Jurkat, Clone E6-1 (cell line): ENCODE results near the gene SH3PXD2B.
"Not testable (repeated sequence)": the region's sequence is repeated elsewhere in the genome, so short reads cannot be mapped to it uniquely, and the experiment has no call there.

ENCODE experiments used
- DNase-seq: peaks from one replicate; pipeline ENCODE4 v3.0.0-alpha.2; 2011; ENCODE audit warnings: low read depth, low spot score
- H3K4me3 ChIP-seq: 2 replicates; pipeline ENCODE4 v1.5.1; 2011; ENCODE audit warnings: mild to moderate bottlenecking, low read length, control low read depth, moderate library complexity

The SH3PXD2B gene

DNA sequence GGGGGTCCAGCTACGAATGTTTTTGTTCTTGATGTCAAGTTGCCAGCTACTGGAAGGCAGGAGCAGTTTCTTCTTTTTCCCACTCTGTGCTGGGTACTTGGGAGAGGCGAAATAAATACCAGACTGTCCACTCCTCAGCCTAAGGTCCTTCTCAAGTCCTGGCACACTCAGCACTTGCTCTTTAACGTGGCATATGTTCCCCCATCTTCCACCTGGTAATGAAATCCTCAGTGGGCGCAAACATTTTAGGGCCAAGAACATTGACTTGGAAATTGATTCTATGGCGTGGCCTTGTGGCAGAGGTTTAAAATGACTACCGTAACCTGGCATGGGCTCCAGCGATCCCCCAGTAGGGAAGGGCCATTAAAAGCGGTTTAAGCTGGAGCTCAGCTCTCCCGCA lies 119.7 kb downstream of the SH3PXD2B start:
- DNase-seq, result no peak
- no peak overlapping the region for H3K4me3 ChIP-seq

DNA sequence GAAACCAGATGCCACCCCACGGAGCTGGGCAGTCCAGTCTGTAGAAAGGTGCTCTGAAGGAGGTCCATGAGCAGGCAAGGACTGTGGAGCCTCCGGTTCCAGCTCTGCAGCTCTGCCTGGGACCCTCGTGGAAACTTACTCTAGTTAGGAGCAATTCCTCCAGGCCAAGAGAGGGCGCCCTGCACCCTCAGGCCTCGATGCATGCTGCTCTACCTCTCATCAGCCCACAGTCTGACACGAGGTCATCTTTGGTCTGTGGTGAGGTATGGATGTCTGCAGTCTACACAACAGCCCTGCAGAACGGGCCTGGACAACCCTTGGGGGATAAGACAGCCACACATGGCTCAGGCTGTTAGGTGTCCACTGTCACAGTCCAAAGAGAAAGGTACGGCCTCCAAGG lies 120.1 kb downstream of the SH3PXD2B start:
- DNase-seq, result no peak
- H3K4me3 ChIP-seq, result no peak overlapping the region

DNA sequence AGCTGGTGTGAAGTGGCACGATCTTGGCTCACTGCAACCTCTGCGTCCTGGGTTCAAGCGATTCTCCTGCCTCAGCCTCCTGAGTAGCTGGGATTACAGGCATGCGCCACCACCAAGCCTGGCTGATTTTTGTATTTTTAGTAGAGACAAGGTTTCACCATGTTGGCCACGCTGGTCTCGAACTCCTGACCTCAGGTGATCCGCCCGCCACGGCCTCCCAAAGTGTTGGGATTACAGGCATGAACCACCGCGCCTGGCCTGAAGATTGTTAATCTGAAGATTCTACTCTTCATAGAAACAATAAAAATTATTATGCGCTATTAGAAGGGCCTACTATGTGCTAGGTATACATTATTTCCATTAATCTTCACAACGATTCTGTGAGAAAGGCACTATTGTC lies 127.4 kb downstream of the SH3PXD2B start:
- H3K4me3 ChIP-seq, DNase-seq: not testable (repeated sequence)

DNA sequence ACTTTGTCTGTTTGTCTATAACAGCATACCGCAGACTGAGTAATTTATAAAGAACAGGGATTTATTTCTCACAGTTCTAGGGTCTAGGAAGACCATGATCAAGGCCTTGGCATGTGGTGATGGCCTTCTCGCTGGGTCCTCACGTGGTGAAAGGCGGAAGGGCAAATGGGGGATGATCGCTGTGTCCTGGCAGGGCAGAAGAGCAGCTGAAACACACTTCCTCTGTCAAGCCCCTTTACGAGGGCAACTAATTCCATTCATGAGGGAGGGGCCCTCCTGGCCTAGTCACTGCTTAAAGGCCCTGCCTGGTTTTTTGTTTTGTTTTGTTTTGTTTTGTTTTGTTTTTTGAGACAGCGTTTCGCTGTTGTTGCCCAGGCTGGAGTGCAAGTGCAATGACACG lies 128.9 kb downstream of the SH3PXD2B start:
- H3K4me3 ChIP-seq, result no peak overlapping the region
- DNase-seq, result no peak

DNA sequence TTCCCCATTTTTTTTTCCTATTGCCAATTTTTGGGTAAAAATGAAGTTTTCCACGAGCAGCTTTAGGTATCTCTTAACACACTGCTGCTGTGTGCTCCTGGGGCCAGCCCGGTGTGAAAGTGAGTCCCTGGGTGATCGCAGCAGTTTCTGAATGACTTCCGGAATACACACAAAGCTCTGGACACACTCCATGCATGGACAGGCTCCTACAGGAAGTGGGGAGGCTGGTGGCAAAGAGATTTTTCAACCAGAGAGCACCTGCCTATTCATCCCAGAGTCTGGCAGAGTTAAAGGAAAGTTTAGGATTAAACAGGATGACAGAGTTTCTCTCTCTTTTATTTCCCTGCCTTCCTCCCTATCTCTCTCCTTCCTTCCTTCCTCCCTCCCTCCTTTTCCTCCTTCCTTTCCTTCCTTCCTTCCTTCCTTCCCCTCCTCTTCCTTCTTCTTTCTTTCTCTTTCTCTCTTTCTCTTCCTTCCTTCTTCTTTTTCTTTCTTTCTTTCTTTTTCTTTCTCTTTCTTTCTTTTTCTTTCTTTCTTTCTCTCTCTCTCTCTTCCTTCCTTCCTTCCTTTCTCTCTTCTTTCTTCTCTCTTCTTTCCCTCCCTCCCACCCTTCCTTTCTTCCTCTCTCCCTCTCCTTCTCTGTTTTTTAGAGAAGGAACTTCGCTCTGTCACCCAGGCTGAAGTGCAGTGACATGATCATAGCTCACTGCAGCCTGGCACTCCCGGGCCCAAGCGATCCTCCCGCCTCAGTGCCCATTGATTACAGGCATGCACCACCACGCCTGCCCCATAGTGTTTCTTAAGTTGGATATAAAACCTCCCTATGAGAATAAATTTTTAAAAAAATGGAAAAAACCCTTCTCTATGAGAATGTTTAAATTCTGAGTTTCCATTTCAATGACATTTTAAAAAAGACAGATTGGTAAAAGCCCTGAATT lies 132.0 kb downstream of the SH3PXD2B start:
- DNase-seq, result no peak
- no peak overlapping the region for H3K4me3 ChIP-seq

DNA sequence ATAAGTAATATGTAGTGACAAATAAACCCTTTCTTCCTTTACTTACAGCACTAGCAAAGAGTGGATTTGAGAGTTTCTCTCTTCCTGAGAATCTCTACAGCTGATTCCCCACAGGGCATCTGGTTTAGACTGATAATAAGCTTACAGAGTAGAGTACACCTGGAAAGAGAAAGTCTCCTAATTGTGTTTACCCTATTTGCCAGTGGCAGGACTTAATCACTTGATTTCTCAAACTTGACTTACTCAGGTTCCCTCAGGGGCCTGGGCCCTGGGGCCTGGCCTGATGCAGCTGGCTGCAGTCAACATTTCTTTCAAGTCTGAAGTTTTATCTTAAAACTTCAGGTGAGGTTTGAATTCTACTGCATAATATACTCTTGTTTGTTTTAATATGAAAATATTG lies 132.7 kb downstream of the SH3PXD2B start:
- H3K4me3 ChIP-seq, result no peak overlapping the region
- no peak for DNase-seq

DNA sequence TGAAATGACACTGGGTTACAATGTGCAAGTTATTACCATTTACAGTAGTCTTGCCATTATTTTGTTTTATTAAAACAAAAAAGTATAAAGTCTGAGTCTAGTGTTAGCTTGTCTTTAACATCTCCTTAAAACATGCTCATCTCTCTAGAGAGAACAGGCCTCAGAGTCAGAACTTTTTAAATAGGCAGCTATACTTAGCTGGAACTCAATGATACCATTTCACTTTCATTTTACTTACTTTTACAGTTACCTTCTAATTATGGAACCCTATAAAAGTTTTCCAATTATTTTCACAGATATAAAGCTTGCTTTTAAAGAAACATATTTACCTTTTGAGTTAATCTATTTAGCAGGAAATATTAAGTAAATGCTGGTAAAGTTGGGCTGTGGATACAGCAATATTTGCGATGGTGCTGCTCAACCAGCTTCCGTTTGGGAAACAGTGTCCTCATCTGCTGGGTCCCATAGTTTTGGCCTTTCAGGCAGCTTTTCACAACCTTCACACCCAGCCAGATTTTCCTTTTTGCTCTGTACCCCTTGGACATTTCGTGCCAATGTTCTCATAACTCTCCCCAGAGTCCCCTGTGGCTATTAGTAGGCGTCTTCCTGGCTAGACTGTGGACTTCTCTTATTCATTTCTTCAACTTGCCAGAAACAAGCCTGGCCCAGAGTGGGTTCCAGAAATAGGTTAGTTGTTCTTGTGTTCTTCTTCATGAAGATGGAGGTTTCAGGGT lies 134.4 kb downstream of the SH3PXD2B start:
- no peak for DNase-seq
- H3K4me3 ChIP-seq, result no peak overlapping the region

DNA sequence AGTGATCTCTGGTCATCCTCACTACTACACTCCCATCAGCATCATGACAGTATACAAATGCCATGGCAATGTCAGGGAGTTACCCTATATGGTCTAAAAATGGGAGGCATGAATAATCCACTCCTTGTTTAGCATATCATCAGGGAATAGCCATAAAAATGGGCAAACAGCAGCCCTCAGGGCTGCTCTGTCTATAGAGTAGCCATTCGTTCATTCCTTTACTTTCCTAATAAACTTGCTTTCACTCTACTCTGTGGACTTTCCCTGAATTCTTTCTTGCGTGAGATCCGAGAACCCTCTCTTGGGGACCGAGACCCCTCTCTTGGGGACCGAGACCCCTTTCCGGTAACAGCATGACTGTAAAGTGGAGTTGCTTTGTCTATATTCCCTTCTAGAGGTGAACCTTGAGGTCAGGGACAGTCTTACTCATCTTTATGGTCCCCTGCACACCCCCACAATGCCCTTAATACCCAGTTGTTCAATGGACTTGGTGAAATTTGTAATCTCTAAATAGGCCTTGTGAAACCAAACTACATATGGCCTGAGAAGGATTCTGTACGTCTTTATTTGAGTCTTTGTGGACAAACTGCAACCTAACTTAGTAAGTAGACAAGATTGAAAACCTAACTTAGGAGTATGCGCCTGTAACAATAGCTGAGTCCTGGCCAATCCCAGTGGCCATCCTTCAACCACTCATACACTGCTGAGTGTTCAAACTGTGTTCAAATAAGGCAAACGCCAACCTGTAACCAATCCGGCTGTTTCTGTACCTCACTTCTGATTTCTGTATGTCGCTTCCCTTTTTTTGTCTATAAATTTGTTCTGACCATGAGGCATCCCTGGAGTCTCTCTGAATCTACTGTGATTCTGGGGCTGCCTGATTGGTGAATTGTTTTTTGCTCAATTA lies 138.5 kb downstream of the SH3PXD2B start:
- no peak overlapping the region for H3K4me3 ChIP-seq
- no peak for DNase-seq

DNA sequence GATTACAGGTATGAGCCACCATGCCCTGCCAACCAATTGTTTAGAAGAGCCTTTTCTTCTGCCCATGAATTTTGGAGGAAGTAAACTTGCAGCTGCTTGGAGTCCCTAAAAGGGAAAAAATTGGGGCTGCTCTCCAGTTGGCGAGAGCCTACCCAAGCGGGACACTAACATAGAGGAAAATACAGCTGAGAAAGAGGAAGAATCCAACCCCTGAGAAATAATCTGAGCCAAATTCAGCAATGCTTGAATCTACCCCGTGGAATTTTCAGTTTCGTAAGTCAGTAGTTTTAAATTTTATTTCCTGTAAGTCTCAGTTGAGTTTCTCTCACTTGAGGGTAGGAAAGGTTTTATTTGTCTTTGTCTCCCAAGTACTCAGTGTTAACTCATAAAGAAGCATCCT lies 140.4 kb downstream of the SH3PXD2B start:
- DNase-seq, result no peak
- H3K4me3 ChIP-seq, result no peak overlapping the region

DNA sequence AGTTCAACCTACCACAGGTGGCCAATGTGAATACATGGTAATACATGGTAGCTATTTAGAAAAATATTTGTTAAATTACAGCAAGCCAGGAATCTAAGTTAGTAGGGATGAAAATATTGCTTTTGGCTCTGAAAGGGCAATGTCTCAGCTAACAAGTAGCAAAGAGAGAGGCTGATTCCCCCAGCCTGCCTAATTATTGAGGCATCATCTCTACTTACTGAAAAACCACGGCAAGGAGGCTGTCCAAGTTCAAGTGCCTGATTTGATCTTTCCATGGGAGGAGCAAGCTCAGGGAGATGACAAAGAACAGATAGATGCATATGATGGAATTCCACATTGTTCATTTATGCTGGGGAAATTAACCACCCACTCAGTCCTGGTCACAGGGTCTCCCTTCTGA lies 142.0 kb downstream of the SH3PXD2B start:
- no peak overlapping the region for H3K4me3 ChIP-seq
- no peak for DNase-seq

DNA sequence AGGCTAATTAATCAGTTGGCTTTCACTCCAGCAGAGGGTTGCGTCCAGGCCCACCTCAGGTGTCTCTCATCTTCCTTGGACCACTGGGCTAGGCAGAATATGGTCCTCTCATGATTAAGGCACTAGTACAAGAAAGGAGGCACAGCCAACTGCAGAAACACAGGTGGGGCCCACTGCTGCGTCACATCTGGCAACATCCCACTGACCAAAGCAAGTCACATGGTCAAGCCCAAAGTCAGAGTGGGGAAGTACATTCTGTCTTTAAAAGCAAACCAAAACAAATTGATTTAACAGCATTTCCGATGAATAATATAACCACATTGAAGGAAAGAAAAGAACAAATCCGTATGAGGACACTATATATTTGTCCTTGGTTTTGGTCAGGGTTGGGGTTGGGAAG lies 142.7 kb downstream of the SH3PXD2B start:
- H3K4me3 ChIP-seq, result no peak overlapping the region
- no peak for DNase-seq

DNA sequence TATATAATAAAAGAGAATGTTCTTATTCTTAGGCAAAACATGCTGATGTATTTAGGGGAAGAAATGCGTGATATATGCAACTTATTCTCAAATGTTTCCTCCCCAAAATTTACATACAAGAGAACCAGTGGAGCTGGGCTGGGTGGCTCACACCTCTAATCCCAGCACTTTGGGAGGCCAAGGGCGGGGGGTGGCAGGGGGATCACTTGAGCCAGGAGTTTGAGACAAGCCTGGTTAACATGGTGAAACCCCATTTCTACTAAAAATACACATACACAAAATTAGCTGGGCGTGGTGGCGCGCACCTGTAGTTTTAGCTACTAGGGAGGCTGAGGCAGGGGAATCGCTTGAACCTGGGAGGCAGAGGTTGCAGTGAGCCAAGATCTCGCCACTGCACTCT lies 143.3 kb downstream of the SH3PXD2B start:
- no peak for DNase-seq

DNA sequence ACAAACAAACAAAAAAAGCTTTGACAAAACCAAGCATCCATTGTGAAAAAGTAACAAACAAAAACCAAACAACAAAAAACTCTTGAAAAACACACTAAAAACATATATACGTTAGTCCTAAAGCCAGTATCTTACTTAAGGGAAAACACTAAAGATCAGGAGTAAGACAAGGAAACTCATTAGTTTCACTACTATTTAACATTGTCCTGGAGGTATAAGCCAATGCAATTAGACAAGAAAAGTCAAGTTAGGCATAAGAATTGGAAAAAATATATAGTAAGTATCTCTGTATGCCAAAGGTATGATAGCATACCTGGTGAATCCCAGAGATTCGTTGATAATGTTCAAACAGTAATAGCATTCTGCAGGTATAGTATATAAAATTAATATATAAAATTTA lies 148.9 kb downstream of the SH3PXD2B start:
- H3K4me3 ChIP-seq, result no peak overlapping the region

More for the DNA sequence above, 143.3 kb downstream of the SH3PXD2B start:
- H3K4me3 ChIP-seq, result no peak overlapping the region

DNA sequence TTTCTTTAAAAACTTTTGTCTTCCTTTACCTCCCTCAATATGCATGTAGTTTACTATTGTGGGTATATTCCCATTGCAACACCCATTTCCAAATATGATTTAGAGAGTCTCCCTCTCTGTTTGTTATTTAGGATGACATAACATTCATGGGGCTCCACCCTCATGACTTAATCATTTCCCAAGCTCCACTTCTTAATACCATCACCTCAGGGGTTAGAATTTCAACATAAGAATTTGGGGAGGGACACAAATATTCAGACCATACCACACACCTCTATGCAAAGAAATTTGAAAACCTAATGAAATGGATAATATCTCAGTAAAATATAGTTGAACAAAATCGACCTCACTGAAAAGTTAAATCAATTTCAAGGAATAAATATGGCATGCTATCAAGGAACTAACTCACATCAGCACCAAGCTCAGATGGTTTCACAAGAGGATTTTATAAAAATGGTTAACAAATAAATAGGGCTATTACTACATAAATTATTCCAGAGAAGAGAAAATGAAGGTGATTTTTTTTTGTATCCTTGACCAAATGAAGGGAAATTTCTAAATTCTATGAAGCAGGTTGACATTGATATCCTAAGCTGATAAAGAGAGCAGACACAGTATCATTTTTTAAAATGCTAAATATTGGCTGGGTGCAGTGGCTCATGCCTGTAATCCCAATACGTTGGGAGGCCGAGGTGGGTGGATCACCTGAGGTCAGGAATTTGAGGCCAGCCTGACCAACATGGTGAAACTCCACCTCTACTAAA lies 150.6 kb downstream of the SH3PXD2B start:
- no peak overlapping the region for H3K4me3 ChIP-seq
- no peak for DNase-seq

More for the DNA sequence above, 148.9 kb downstream of the SH3PXD2B start:
- no peak for DNase-seq

DNA sequence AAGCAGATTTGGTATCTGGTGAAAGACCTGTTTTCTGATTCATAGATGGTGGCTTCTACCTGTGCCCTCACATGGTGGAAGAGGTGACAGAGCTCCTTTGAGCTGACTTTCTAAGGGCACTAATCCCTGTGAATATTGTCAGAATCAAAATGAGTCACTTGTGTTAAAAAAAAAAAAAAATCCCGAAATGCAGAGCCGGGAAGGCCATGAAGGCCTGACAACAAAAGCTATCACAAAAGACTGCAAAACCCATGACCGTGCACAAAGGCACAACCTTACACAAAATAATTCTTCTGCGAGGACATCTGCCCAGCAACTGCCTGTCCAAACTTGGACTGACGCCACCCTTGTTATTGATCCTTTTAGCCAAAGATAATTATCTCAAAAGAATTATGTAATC lies 151.2 kb downstream of the SH3PXD2B start:
- no peak overlapping the region for H3K4me3 ChIP-seq
- no peak for DNase-seq

DNA sequence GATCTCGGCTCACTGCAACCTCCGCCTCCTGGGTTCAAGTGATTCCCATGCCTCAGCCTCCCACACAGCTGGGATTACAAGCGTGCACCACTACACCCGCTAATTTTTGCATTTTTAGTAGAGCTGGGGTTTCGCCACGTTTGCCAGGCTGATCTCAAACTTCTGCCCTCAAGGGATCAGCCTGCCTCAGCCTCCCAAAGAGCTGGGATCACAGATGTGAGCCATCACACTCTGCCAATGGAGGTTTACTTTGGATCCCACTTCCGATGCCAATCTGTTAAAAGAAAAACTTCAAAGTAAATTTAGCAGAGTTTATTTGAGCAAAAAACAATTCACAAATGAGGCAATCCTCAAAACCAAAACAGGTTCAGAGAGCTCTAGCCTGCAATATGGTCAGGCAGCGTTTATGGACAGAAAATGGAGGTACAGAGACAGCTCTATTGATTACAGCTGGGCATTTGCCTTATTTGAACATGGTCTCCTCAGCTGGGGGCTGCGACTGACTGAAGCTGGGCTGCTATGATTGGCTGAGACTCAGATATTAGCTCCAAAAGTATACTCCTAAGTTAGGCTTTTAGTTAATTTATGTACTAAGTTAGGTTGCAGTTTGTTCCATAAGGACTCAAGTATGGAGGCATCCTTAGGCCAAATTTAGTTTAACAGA lies 152.1 kb downstream of the SH3PXD2B start:
- no peak for DNase-seq
- H3K4me3 ChIP-seq, result no peak overlapping the region

DNA sequence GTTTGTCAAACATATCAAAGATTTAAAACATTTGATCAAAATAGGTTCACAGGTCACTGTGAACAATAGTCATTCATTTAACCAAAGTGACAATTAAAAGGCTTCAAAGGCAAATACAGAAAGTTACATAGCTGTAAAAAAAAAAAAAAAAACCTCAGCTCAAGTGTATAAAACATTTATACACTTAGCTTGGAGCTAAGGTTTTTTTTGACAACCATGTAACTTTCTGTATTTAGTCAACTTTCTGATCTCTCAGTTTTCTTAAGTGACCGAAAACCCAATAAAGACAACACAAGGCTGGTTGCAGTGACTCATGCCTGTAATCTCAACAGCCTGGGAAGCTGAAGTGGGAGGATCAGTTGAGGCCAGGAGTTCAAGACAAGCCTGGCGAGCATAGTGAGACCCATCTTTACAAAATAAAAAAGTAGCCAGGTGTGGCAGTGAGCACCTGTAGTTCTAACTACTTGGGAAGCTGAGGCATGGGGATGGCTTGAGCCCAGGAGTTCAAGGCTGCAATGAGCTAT lies 154.3 kb downstream of the SH3PXD2B start:
- no peak for DNase-seq
- H3K4me3 ChIP-seq, result no peak overlapping the region

DNA sequence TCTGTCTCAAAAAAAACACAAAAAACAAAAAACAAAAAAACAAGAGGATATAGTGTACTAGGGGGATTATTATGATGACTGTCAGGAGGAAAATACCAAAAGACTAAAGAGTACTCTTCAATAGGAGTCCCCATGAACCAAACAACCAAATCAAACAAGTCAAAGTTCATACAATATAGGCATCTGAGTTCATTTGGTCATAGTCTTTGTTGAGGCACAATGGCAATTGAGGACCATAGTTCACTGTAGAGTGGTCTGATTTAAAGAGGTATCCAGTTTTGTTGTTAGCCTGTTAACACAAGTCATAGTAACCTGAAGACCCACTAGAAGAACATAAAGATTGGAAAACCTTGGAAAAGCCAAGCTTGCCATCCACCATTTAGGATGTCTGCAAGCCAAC lies 159.5 kb downstream of the SH3PXD2B start:
- no peak overlapping the region for H3K4me3 ChIP-seq
- DNase-seq, result no peak
